Stimulated activated CD4-positive, alpha-beta T cell treated with anti-CD3 and anti-CD28 coated beads, Interleukin-15, amount 100 ng/mL, for 48 hours (primary cell): ENCODE results near the gene OAS3.
A peak's percentile ranks its signal among the peaks of the same experiment; 100 is the strongest.
"Not testable (repeated sequence)": the region's sequence is repeated elsewhere in the genome, so short reads cannot be mapped to it uniquely, and the experiment has no call there.

Source experiments
- DNase-seq, 2 donors: peaks; one replicate each; pipeline ENCODE4 v3.0.0-alpha.2; 2020; ENCODE audit warnings: low read depth in 2 of 2

The OAS3 gene

DNA sequence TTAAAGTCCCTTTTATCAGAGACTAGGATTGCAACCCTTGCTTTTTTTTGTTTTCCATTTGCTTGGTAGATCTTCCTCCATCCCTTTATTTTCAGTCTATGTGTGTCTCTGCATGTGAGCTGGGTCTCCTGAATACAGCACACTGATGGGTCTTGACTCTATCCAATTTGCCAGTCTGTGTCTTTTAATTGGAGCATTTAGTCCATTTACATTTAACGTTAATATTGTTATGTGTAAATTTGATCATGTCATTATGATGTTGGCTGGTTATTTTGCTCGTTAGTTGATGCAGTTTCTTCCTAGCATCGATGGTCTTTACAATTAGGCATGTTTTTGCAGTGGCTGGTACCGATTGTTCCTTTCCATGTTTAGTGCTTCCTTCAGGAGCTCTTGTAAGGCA, 18.9 kb downstream of the OAS3 start:
- DNase-seq, result not testable (repeated sequence)

DNA sequence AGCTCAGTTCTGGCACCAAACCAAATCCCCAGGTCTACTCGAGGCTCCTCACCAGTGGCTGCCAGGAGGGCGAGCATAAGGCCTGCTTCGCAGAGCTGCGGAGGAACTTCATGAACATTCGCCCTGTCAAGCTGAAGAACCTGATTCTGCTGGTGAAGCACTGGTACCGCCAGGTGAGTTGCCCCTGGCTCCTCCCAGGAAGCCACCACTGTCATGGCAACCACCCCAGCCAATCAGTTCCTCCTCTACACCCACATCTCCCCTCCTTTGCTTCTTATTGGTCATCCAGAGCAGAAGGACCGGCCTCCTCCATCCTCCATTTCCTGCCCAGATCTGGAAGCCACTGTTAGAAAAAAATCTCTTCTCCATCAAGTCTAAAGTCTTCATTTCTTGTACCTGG, 22.8 kb downstream of the OAS3 start:
- no peak for DNase-seq

DNA sequence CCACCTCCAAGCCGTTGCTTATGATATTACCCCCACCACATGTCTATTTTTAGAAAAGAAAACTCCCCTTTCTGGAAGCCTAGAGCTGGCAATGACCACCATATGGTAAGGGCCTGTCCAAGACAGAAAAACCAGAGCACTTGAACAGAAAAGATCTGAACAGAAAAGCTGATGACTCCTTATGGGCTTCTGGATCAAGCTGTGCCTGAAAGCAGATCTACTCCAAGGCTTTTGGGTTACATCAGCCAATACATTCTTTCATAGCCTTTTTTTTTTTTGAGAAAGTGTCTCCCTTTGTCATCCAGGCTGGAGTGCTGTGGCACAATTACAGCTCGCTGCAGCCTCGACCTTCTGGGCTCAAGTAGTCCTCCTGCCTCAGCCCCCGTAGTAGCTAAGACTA, 23.3 kb downstream of the OAS3 start:
- DNase-seq, result no peak

DNA sequence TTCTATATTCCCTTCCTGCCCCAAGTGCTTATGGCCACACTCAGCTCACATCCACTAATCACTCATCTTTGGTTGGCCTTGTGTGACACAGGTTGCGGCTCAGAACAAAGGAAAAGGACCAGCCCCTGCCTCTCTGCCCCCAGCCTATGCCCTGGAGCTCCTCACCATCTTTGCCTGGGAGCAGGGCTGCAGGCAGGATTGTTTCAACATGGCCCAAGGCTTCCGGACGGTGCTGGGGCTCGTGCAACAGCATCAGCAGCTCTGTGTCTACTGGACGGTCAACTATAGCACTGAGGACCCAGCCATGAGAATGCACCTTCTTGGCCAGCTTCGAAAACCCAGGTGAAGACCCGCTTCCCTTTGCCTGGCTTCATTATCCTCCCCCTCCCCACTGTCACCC, 24.3 kb downstream of the OAS3 start:
- DNase-seq, result no peak

DNA sequence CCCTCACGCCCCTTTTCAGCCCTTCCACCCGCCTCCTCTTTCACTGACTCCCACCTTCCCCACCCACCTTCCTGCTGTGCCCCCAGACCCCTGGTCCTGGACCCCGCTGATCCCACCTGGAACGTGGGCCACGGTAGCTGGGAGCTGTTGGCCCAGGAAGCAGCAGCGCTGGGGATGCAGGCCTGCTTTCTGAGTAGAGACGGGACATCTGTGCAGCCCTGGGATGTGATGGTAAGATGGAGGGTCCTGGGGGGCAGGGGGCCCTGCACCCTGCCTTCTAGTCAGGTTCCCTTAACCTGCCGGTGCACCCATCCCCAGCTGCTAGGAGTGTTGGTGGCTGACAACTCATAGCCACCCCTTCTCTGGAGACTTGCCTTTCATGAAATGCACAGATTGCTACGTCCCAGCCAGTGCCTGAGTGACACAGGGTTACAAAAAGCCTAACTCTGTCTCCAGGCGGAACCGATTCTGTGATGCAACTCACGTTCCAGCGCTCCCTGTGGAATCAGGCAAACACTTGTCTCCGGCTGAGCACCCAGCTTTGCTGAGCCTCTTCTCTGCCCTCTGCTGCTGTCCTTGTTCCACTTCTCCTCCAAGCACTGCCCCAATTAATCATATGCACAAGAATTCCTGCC, 25.1 kb downstream of the OAS3 start:
- no peak for DNase-seq

DNA sequence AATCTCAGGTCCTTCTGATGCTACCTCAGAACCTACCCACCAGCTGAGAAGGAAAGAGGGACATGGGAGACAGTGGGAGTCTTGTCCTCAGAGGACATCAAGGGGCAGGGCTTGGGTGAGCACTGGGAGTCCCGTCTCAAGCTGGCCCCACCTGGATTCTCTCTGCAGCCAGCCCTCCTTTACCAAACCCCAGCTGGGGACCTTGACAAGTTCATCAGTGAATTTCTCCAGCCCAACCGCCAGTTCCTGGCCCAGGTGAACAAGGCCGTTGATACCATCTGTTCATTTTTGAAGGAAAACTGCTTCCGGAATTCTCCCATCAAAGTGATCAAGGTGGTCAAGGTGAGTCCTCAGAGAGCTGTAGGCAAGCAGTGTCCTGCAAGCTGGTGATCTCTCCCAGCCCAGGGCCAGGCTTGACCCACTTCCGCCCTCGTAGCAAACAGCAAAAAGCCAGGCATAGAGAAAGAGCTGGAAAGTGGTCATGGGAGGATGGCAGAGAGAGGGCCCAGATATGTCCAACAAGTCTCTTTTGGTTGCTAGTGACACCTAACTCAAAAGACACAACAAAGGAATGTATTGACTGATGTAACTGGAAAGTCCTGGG, 25.9 kb downstream of the OAS3 start:
- DNase-seq, result no peak

DNA sequence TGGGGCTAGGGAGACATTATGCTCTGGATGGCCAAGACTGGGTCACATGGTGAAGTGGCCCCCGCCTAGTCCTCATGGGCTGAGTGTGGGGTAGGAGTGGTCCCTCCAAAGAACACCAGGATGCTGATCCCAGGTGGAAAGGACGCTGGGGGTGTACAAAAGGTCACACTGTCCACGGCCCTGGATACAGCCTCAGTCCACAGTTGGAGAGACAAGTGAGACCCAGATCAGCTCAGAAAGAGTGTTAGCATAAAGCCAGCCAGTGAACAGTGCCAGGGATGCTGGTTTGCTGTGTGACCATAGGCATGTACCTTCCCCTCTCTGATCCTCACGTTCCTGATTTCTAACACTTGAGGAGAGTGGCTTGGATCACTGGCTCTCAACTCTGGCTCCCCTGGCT, 26.6 kb downstream of the OAS3 start:
- no peak for DNase-seq

DNA sequence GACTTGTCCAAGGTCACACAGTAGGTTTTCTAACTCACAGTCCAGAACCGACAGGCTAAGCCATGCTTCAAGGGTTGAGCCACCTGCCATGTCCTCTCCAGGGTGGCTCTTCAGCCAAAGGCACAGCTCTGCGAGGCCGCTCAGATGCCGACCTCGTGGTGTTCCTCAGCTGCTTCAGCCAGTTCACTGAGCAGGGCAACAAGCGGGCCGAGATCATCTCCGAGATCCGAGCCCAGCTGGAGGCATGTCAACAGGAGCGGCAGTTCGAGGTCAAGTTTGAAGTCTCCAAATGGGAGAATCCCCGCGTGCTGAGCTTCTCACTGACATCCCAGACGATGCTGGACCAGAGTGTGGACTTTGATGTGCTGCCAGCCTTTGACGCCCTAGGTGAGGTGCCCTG, 27.4 kb downstream of the OAS3 start:
- no peak for DNase-seq

DNA sequence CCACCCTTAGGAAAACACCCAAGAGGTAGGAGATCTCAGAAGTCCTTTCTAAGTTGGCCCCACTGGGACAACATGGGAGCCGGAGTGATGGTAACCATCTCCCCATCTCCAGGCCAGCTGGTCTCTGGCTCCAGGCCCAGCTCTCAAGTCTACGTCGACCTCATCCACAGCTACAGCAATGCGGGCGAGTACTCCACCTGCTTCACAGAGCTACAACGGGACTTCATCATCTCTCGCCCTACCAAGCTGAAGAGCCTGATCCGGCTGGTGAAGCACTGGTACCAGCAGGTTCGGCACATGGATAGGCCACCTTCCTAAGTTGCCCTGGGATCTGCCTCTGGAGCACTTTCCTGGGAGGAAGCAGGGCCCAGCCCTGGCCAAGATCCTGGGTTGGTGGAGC, 29.0 kb downstream of the OAS3 start:
- no peak for DNase-seq

DNA sequence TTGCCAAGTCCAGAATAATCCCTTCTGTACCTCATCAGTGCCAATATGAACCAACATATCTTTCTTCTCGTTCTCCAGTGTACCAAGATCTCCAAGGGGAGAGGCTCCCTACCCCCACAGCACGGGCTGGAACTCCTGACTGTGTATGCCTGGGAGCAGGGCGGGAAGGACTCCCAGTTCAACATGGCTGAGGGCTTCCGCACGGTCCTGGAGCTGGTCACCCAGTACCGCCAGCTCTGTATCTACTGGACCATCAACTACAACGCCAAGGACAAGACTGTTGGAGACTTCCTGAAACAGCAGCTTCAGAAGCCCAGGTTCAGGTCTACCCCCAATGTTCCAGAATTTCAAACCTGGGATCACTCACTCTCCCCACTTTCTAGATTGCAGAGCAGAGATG, 29.6 kb downstream of the OAS3 start:
- no peak for DNase-seq

DNA sequence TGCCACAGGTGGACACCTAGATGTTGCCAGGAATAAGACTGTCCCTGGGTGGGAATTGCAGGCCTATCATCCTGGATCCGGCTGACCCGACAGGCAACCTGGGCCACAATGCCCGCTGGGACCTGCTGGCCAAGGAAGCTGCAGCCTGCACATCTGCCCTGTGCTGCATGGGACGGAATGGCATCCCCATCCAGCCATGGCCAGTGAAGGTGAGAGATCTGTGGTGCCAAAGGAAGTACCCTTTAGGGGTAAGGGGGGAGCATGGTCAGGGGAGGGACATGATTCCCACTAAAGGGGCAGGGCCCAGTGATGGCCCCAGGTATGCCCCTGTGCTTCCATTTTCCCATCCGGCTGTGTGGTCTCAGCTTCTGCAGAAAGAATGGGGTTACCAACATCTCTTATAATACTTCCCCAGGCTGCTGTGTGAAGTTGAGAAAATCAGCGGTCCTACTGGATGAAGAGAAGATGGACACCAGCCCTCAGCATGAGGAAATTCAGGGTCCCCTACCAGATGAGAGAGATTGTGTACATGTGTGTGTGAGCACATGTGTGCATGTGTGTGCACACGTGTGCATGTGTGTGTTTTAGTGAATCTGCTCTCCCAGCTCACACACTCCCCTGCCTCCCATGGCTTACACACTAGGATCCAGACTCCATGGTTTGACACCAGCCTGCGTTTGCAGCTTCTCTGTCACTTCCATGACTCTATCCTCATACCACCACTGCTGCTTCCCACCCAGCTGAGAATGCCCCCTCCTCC, 31.5 kb downstream of the OAS3 start:
- no peak for DNase-seq

DNA sequence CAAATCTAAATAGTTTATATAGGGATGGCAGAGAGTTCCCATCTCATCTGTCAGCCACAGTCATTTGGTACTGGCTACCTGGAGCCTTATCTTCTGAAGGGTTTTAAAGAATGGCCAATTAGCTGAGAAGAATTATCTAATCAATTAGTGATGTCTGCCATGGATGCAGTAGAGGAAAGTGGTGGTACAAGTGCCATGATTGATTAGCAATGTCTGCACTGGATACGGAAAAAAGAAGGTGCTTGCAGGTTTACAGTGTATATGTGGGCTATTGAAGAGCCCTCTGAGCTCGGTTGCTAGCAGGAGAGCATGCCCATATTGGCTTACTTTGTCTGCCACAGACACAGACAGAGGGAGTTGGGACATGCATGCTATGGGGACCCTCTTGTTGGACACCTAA, 32.1 kb downstream of the OAS3 start:
- DNase-seq, result no peak

DNA sequence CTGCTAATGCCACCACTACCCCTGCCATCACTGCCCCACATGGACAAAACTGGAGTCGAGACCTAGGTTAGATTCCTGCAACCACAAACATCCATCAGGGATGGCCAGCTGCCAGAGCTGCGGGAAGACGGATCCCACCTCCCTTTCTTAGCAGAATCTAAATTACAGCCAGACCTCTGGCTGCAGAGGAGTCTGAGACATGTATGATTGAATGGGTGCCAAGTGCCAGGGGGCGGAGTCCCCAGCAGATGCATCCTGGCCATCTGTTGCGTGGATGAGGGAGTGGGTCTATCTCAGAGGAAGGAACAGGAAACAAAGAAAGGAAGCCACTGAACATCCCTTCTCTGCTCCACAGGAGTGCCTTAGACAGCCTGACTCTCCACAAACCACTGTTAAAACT, 33.0 kb downstream of the OAS3 start:
- DNase-seq, result no peak

DNA sequence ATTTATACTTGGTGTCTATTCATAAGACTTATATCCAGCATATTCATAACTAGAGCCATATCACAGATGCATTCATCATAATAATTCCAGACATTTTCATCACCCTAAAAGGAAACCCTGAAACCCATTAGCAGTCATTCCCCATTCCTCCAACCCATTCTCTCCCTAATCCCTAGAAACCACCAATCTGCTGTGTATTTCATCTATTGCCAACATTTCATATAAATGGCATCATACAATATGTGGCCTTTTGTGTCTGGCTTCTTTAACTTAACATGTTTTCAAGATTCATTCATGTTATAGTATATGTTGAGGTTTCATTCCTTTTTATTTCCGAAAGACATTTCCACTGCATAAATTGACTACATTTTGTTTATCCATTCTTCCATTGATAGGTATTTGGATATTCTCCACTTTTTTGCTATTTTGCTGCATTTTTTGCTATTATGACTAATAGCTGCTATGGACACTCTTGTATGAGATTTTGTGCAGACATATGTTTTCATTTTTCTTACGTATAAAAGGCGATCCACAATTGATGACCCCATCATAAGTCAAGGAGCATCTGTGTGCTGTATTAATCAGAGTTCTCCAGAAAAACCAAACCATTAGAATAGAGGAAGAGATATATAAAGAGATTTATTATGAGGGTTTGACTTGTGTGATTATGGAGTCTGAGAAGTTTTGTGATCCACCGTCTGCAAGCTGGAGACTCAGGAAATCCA, 34.9 kb downstream of the OAS3 start:
- no peak for DNase-seq

DNA sequence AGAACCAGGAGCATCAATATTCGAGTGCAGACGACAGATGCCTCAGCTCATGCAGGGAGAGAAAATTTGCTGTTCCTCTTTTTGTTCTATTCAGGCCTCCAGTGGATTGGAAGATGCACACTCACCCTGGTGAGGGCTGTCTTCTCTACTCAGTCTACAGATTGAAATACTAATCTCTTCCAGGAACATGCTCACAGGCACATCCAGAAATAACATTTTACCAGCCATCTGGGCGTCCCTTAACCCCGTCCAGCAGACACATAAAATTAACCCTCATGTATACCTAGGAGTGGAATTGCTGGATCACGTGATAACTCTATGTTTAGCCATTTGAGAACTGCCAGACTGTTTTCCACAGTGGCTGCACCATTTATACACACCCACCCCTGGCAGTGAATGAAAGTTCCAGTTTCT, 35.6 kb downstream of the OAS3 start:
- DNase-seq, result no peak

DNA sequence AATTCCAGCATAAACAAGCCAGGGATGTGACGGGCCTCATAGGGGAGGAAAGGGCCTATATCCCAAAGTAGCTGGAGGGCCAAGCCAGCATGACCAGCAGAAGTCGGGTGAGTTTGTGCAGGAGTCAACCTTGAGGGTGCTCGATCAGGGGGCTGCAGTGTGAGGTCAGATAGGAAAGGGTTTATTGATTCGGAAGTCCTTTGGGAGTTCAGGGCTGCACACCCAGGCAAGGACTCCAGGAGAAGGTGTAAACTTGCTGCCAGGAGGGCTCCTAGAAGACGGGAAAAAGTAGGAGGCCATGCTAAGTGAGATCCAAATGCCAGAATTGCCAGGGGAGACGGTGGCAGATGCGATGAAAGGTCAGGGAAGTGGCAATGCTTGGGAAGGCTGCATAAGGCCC, 36.6 kb downstream of the OAS3 start:
- no peak for DNase-seq

DNA sequence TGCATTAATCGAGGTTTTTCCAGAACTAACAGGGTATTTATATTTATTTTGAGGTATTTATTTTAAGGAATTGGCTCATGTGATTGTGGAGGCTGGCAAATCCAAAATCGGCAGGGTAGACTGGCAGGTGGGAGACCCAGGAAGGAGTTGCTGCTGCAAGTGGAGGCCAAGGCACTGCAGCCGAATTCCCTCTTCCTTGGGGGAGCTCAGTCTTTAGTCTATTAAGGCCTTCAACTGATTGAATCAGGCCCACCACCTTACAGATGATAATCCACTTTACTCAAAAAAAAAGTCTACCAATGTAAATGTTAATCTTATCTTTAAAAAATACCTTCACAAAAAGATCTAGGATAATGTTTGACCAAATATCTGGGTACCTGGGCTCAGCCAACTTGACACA, 38.9 kb downstream of the OAS3 start:
- no peak for DNase-seq

DNA sequence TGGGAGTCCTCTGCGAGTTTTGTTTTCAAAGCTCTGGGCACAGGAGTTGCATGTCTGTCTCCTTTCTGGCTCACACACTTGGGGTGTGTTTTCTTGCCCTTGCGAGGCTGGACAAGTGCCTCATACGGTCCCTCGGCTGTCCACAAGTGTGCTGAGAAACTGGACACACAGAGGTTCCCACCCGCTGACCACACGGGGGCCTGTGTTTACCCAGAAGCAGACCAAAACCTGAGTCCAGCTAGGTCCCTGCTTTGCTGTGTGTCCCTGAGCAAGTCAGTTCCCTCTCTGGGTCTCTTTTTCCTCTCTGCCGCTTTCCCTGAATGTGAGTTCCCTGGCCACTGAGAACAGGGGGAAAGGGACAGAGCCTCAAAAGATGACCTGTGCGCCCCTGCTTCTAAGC, 39.4 kb downstream of the OAS3 start:
- no peak for DNase-seq

DNA sequence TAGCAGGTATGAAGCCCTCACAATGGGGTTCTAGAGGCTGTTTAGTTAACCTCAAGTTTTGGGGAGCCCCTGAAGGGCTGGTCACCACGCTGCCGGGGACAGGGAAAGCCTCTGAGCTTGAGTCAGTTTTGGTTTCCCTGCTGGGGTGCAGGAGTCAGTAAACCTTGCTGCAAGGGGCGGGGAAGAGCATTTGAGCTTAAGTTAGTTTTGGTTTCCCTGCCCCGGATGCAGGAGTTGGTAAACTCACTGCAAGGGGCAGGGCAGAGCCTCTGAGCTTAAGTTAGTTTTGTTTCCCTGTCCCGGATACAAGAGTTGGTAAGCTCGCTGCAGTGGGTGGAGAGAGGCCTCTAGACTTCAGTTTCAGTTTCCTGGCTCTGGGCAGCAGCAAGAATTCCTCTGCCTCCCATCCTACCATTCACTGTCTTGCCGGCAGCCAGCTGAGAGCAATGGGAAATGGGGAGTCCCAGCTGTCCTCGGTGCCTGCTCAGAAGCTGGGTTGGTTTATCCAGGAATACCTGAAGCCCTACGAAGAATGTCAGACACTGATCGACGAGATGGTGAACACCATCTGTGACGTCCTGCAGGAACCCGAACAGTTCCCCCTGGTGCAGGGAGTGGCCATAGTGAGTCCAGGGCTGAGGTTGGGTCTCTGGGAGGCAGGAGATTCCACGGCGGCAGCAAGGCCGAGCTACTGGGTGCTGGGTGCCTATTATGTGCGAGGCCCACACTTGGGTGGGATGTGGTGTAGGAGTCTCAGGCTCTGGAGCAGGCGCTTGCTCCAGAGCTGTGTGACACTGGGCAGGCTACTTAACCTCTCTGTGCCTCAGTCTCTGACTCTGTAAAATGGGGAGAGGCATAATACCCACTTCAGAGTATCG, 40.1 kb downstream of the OAS3 start, which contains the start of gene OAS2:
TSS of gene OAS2 (plus strand) at position 357 of the 878 bp plus-strand sequence. CDS start at position 447, 90 bp downstream.
- DNase-seq, result peak; percentile 67 to 76

DNA sequence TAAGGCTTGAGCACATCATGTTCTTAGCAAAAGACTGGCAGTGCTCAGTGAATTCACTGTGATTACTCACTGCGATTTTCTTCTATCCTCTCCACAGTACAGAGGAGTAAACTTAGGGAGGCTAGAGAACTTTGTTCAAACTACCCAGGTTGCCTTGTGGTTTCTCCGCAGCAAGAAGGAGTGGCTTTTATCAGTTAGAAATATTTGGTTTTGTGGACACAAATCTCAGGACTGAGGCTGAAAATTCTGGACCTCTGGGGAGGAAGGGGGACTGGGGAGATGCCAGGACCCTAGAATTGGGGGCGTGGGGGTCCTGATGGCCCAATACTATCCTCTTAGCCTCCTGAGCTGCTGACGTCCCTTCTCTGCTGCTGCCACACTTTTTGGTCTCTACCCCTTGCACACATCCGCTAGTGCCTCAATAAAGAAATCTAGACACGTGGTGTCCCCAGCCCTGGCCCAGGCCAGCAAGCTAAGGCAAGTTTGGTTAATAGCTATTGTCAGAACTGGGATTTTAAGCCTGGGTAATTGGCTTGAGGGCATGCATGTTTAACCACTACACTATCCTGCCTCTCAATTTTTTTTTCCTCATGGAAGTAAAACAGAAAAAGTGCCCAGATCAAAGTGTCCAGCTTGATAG, 40.9 kb downstream of the OAS3 start:
- peak in 1 of 2 donors; percentile 38 for DNase-seq
